ENCODE results near the gene TRIP4. TPM values are rescaled to one million over a fixed set of nuclear protein-coding genes. Genes with fewer than 3 reads are reported as not detected.
"Not testable (repeated sequence)": the region's sequence is repeated elsewhere in the genome, so short reads cannot be mapped to it uniquely, and the experiment has no call there.

Gene TRIP4
- total RNA-seq, 1 experiment from 2014 or later, result 26.2 TPM

DNA sequence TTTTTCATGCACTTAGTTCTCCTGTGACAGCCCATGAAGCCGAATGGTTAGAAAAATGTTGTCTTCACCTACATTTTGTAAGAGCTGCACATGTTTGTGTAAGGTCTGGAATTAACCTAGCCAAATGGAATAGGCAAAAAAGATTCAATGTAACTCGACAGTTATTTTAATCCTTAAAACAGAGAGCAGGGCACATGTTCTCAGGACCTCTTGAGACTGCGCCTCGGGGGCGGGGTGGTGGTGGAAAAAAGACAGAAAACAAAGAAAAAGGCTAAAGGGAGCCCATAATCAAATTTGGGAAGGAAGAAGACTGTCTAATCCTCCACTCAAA is 31.0 kb upstream of the TRIP4 start:
- H3K4me3 ChIP-seq (ENCODE audit: low read depth, low read length), result peak overlapping the region; percentile 92
- no peak for DNase-seq
- Mint-ChIP-seq H3K27me3 (ENCODE audit: insufficient read depth, unreplicated experiment) (no peaks in the 10 kb centered on the region), H3K27ac (ENCODE audit: unreplicated experiment) (peak overlapping the region; percentile 87), H3K4me3 (ENCODE audit: unreplicated experiment) (peak overlapping the region; percentile 82), H3K9me3 (ENCODE audit: unreplicated experiment) (no peaks in the 10 kb centered on the region), H3K36me3 (ENCODE audit: insufficient read depth, unreplicated experiment) (peaks cover 15% of the 10 kb centered on the region), H3K4me1 (ENCODE audit: low read depth, unreplicated experiment) (peaks cover 16% of the 10 kb centered on the region)
- 0 out of 2 replicates have a peak, but pooled peaks cover 5% of the 10 kb centered on the region for H3K4me1 ChIP-seq
- CTCF ChIA-PET, result interaction anchor here (0.8 kb wide), 1 partner anchor 193 kb away, joined by 5 read pairs; the partner anchor contains the start of gene PPIB
- TF ChIP-seq, protein P1, sequence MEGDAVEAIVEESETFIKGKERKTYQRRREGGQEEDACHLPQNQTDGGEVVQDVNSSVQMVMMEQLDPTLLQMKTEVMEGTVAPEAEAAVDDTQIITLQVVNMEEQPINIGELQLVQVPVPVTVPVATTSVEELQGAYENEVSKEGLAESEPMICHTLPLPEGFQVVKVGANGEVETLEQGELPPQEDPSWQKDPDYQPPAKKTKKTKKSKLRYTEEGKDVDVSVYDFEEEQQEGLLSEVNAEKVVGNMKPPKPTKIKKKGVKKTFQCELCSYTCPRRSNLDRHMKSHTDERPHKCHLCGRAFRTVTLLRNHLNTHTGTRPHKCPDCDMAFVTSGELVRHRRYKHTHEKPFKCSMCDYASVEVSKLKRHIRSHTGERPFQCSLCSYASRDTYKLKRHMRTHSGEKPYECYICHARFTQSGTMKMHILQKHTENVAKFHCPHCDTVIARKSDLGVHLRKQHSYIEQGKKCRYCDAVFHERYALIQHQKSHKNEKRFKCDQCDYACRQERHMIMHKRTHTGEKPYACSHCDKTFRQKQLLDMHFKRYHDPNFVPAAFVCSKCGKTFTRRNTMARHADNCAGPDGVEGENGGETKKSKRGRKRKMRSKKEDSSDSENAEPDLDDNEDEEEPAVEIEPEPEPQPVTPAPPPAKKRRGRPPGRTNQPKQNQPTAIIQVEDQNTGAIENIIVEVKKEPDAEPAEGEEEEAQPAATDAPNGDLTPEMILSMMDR (IDR thresholded peaks at IDR 0.05; ENCODE audit: insufficient read depth in 1 of 2, low read depth in 1 of 2, low read length in 1 of 2, severe bottlenecking in 1 of 2, unreplicated experiment in 1 of 2), result no peak
- POLR2A ChIA-PET, result interaction anchor here (1.0 kb wide), 1 partner anchor 31 kb away, joined by 4 read pairs; the partner anchor contains the start of gene TRIP4
- intact Hi-C loops (cut with micrococcal nuclease; ENCODE audit: unreplicated experiment), result loop anchor here (1.0 kb wide), 3 partner anchors 31 to 158 kb away; partner anchors contain the start of gene TRIP4
- H3K36me3 ChIP-seq (ENCODE audit: control insufficient read depth, insufficient read depth, low read length), result no peaks in the 10 kb centered on the region
- no TSS peak for BruUV-seq (replicated peaks)
- no peaks in the 10 kb centered on the region for H3K27me3 ChIP-seq (replicated peaks; ENCODE audit: control insufficient read depth, insufficient read depth, low read length)
- no peaks in the 10 kb centered on the region for H3K9me3 ChIP-seq

DNA sequence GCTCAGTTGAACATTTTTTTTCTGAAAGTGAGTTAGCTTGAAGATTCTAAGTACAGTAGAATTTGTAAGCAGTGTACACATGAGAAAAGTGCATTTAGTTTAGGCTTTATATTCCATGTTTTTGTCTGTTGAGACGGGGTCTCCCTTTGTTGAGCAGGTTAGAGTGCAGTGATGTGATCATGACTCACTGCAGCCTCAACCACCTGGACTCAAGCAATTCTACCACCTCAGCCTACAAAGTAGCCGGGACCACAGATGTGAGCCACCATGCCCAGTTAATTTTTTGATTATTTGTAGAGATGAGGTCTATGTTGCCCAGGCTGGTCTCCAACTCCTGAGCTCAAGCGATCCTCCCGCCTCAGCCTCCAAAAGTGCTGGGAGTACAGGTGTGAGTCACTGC is 26.4 kb upstream of the TRIP4 start:
- DNase-seq, result no peak
- Histone ChIP-seq H3K4me1 (no peaks in the 10 kb centered on the region), H3K4me3 (ENCODE audit: low read depth, low read length) (no peak overlapping the region), H3K9me3 (0 out of 2 replicates have a peak, but pooled peaks cover 4% of the 10 kb centered on the region), H3K36me3 (ENCODE audit: control insufficient read depth, insufficient read depth, low read length) (no peaks in the 10 kb centered on the region), H3K27me3 (replicated peaks; ENCODE audit: control insufficient read depth, insufficient read depth, low read length) (no peaks in the 10 kb centered on the region)
- BruUV-seq (replicated peaks), result no TSS peak
- intact Hi-C loops (cut with micrococcal nuclease; ENCODE audit: unreplicated experiment), result no loop called here
- Mint-ChIP-seq H3K27me3 (ENCODE audit: insufficient read depth, unreplicated experiment) (no peaks in the 10 kb centered on the region), H3K4me1 (ENCODE audit: low read depth, unreplicated experiment) (peaks cover 8% of the 10 kb centered on the region), H3K4me3 (ENCODE audit: unreplicated experiment) (no peak overlapping the region), H3K9me3 (ENCODE audit: unreplicated experiment) (no peaks in the 10 kb centered on the region), H3K36me3 (ENCODE audit: insufficient read depth, unreplicated experiment) (peaks cover 19% of the 10 kb centered on the region), H3K27ac (ENCODE audit: unreplicated experiment) (no peak overlapping the region)
- CTCF ChIA-PET, result interaction anchor here (0.6 kb wide), 2 partner anchors 115 to 151 kb away, joined by 3 read pairs; no protein-coding TSS in a partner anchor
- TF ChIP-seq, protein P1 (IDR thresholded peaks at IDR 0.05; ENCODE audit: insufficient read depth in 1 of 2, low read depth in 1 of 2, low read length in 1 of 2, severe bottlenecking in 1 of 2, unreplicated experiment in 1 of 2), result no peak
- POLR2A ChIA-PET, result no interaction called here

DNA sequence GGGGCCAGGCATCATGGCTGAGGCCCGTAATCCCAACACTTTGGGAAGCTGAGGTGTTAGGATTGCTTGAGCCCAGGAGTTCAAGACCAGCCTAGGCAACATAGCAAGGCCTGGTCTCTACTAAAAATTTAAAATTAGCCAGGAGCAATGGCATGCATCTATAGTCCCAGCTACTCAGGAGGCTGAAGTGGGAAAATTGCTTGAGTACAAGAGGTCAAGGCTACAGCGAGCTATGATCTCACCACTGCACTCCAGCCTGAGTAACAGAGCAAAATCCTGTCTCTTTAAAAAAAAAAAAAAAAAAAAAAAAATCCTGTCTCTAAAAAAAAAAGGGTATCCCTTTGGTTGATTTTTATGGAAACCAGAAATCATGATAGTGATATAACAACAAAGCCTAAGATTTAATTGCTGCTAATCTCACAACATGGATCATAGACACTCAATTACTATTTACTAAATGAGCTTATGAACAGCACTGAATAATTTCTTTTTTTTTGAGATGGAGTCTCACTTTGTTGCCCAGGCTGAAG is 18.5 kb upstream of the TRIP4 start:
- ChIA-PET POLR2A (no interaction called here), CTCF (interaction anchor here (0.7 kb wide), 2 partner anchors 313 to 316 kb away, joined by 4 to 5 read pairs; no protein-coding TSS in a partner anchor)
- H3K9me3 Mint-ChIP-seq (ENCODE audit: unreplicated experiment), result no peaks in the 10 kb centered on the region
- H3K4me1 ChIP-seq, result no peaks in the 10 kb centered on the region
- no peaks in the 10 kb centered on the region for H3K27me3 Mint-ChIP-seq (ENCODE audit: insufficient read depth, unreplicated experiment)
- H3K27ac Mint-ChIP-seq (ENCODE audit: unreplicated experiment), result no peak overlapping the region
- H3K36me3 Mint-ChIP-seq (ENCODE audit: insufficient read depth, unreplicated experiment), result peaks cover 53% of the 10 kb centered on the region
- intact Hi-C loops (cut with micrococcal nuclease; ENCODE audit: unreplicated experiment), result no loop called here
- no peak overlapping the region for H3K4me3 Mint-ChIP-seq (ENCODE audit: unreplicated experiment)
- no peaks in the 10 kb centered on the region for H3K4me1 Mint-ChIP-seq (ENCODE audit: low read depth, unreplicated experiment)
- no peak for DNase-seq
- no peak overlapping the region for H3K4me3 ChIP-seq (ENCODE audit: low read depth, low read length)
- H3K9me3 ChIP-seq, result 0 out of 2 replicates have a peak, but pooled peaks cover 4% of the 10 kb centered on the region
- H3K27me3 ChIP-seq (replicated peaks; ENCODE audit: control insufficient read depth, insufficient read depth, low read length), result no peaks in the 10 kb centered on the region
- no peaks in the 10 kb centered on the region for H3K36me3 ChIP-seq (ENCODE audit: control insufficient read depth, insufficient read depth, low read length)
- TF ChIP-seq, protein P1 (IDR thresholded peaks at IDR 0.05; ENCODE audit: insufficient read depth in 1 of 2, low read depth in 1 of 2, low read length in 1 of 2, severe bottlenecking in 1 of 2, unreplicated experiment in 1 of 2), result no peak
- no TSS peak for BruUV-seq (replicated peaks)

DNA sequence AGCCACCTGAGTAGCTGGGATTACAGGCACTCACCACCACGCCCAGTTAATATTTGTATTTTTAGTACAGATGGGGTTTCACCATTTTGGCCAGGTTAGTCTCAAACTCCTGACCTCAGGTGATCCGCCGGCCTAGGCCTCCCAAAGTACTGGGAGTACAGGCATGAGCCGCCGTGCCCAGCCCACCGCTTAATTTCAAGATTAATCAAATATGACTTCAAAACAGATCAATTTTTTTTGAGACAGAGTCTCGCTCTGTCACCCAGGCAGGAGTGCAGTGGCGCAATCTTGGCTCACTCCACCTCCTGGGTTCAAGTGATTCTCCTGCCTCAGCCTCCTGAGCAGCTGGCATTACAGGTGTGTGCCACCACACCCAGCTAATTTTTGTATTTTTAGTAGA is 16.3 kb upstream of the TRIP4 start:
- H3K27ac Mint-ChIP-seq (ENCODE audit: unreplicated experiment); H3K36me3 ChIP-seq (ENCODE audit: control insufficient read depth, insufficient read depth, low read length); H3K9me3 ChIP-seq; BruUV-seq (replicated peaks); CTCF ChIA-PET; DNase-seq; H3K9me3 Mint-ChIP-seq (ENCODE audit: unreplicated experiment); H3K27me3 Mint-ChIP-seq (ENCODE audit: insufficient read depth, unreplicated experiment); H3K27me3 ChIP-seq (replicated peaks; ENCODE audit: control insufficient read depth, insufficient read depth, low read length); POLR2A ChIA-PET; H3K4me3 ChIP-seq (ENCODE audit: low read depth, low read length); H3K4me3 Mint-ChIP-seq (ENCODE audit: unreplicated experiment); intact Hi-C loops (cut with micrococcal nuclease; ENCODE audit: unreplicated experiment); H3K4me1 Mint-ChIP-seq (ENCODE audit: low read depth, unreplicated experiment); H3K4me1 ChIP-seq: not testable (repeated sequence)
- H3K36me3 Mint-ChIP-seq (ENCODE audit: insufficient read depth, unreplicated experiment), result peaks cover 61% of the 10 kb centered on the region
